ENCODE data around the gene OR10H5.
"Not testable (repeated sequence)": the region's sequence is repeated elsewhere in the genome, so short reads cannot be mapped to it uniquely, and the experiment has no call there.

Gene OR10H5

GRCh38 chr19:15812060-15812722, 24.7 kb downstream of the OR10H5 start:
- peak; percentile 53 for DNase-seq

GRCh38 chr19:15813916-15814315, 26.5 kb downstream of the OR10H5 start:
- DNase-seq: no peak

GRCh38 chr19:15815306-15815705, 27.8 kb downstream of the OR10H5 start, which contains the start of gene OR10H1:
Gene OR10H1, minus strand, starts transcription at chr19:15815664. Its CDS starts 7,627 bp downstream, at chr19:15808037.
- no peak for DNase-seq

GRCh38 chr19:15820646-15821045, 33.2 kb downstream of the OR10H5 start:
- no peak for DNase-seq

- DNase-seq: no peak
Measured at GRCh38 chr19:15825753-15826152, 38.3 kb downstream of the OR10H5 start.

GRCh38 chr19:15828121-15828610, 40.7 kb downstream of the OR10H5 start:
- no peak for DNase-seq

GRCh38 chr19:15828611-15829305, 41.3 kb downstream of the OR10H5 start:
- not testable (repeated sequence) for DNase-seq

- no peak for DNase-seq
Measured at GRCh38 chr19:15829306-15829698, 41.8 kb downstream of the OR10H5 start.

GRCh38 chr19:15829786-15830185, 42.3 kb downstream of the OR10H5 start:
- DNase-seq: no peak

GRCh38 chr19:15831626-15832025, 44.2 kb downstream of the OR10H5 start:
- no peak for DNase-seq

- not testable (repeated sequence) for DNase-seq
Measured at GRCh38 chr19:15834232-15834631, 46.8 kb downstream of the OR10H5 start.

- DNase-seq: peak; percentile 43
Measured at GRCh38 chr19:15835565-15836329, 48.3 kb downstream of the OR10H5 start.

GRCh38 chr19:15836330-15837220, 49.1 kb downstream of the OR10H5 start:
- DNase-seq: peak; percentile 97

GRCh38 chr19:15837221-15837731, 49.8 kb downstream of the OR10H5 start:
- peak; percentile 77 for DNase-seq

GRCh38 chr19:15838351-15838750, 50.9 kb downstream of the OR10H5 start:
- no peak for DNase-seq

GRCh38 chr19:15839888-15840287, 52.4 kb downstream of the OR10H5 start:
- not testable (repeated sequence) for DNase-seq

GRCh38 chr19:15840833-15841232, 53.4 kb downstream of the OR10H5 start:
- DNase-seq: no peak

GRCh38 chr19:15841875-15842569, 54.6 kb downstream of the OR10H5 start:
- no peak for DNase-seq

GRCh38 chr19:15843203-15843893, 55.9 kb downstream of the OR10H5 start:
- no peak for DNase-seq

GRCh38 chr19:15843894-15844222, 56.4 kb downstream of the OR10H5 start:
- DNase-seq: peak; percentile 25

- DNase-seq: no peak
Measured at GRCh38 chr19:15846923-15847322, 59.5 kb downstream of the OR10H5 start.
